GM21526 (cell line): ENCODE data around the gene ELAVL2.

ENCODE experiments used
- ATAC-seq: cut with Tn5 transposase; IDR thresholded peaks from one replicate; pipeline ENCODE4 v1.9.1; 2021; ENCODE audit warnings: moderate library complexity; ENCODE audit not compliant: unreplicated experiment, low FRiP score

Gene ELAVL2

GRCh38 chr9:23774266-23774665 is 51.8 kb downstream of the ELAVL2 start:
- ATAC-seq: no peak

- no peak for ATAC-seq
These were observed 53.7 kb downstream of the ELAVL2 start for GRCh38 chr9:23772385-23772783.

- ATAC-seq: no peak
These were observed 54.2 kb downstream of the ELAVL2 start for GRCh38 chr9:23771746-23772384.

GRCh38 chr9:23769307-23769935 is 56.6 kb downstream of the ELAVL2 start:
- no peak for ATAC-seq

- ATAC-seq: no peak
These were observed 57.2 kb downstream of the ELAVL2 start for GRCh38 chr9:23768861-23769260.

GRCh38 chr9:23766613-23767012 is 59.4 kb downstream of the ELAVL2 start:
- no peak for ATAC-seq

- no peak for ATAC-seq
These were observed 60.5 kb downstream of the ELAVL2 start for GRCh38 chr9:23765561-23765960.

- ATAC-seq: no peak
These were observed 61.8 kb downstream of the ELAVL2 start for GRCh38 chr9:23764219-23764618.

- ATAC-seq: no peak
These were observed 71.5 kb downstream of the ELAVL2 start for GRCh38 chr9:23754551-23754950.

- no peak for ATAC-seq
These were observed 73.2 kb downstream of the ELAVL2 start for GRCh38 chr9:23752859-23753258.

- ATAC-seq: no peak
These were observed 74.4 kb downstream of the ELAVL2 start for GRCh38 chr9:23751633-23752032.

GRCh38 chr9:23750808-23751207 is 75.2 kb downstream of the ELAVL2 start:
- ATAC-seq: no peak

- no peak for ATAC-seq
These were observed 78.7 kb downstream of the ELAVL2 start for GRCh38 chr9:23747088-23748075.

GRCh38 chr9:23746317-23746716 is 79.7 kb downstream of the ELAVL2 start:
- no peak for ATAC-seq

- no peak for ATAC-seq
These were observed 83.0 kb downstream of the ELAVL2 start for GRCh38 chr9:23743036-23743435.

- ATAC-seq: no peak
These were observed 84.7 kb downstream of the ELAVL2 start for GRCh38 chr9:23741351-23741750.

GRCh38 chr9:23740531-23740930 is 85.5 kb downstream of the ELAVL2 start:
- ATAC-seq: no peak

GRCh38 chr9:23739753-23740152 is 86.3 kb downstream of the ELAVL2 start:
- ATAC-seq: no peak

- ATAC-seq: no peak
These were observed 89.7 kb downstream of the ELAVL2 start for GRCh38 chr9:23736293-23736692.

GRCh38 chr9:23733495-23734078 is 92.5 kb downstream of the ELAVL2 start:
- no peak for ATAC-seq

GRCh38 chr9:23731353-23731752 is 94.7 kb downstream of the ELAVL2 start:
- ATAC-seq: no peak
